ENCODE results near the gene GLYATL1B.
A peak's percentile ranks its signal among the peaks of the same experiment; 100 is the strongest.
"Not testable (repeated sequence)": the region's sequence is repeated elsewhere in the genome, so short reads cannot be mapped to it uniquely, and the experiment has no call there.

GLYATL1B gene

GRCh38 chr11:59086007-59086406, at the start of gene GLYATL1B:
GLYATL1B (plus strand) TSS chr11:59086307; CDS start chr11:59086307, 0 bp downstream.
- not testable (repeated sequence) for DNase-seq (ENCODE audit: low spot score)

- DNase-seq (ENCODE audit: low spot score), result not testable (repeated sequence)
These were observed 49.6 kb upstream of the GLYATL1B start for GRCh38 chr11:59036542-59036941.

- DNase-seq (ENCODE audit: low spot score), result not testable (repeated sequence)
These were observed 48.7 kb upstream of the GLYATL1B start for GRCh38 chr11:59037434-59037833.

- no peak for DNase-seq (ENCODE audit: low spot score)
These were observed 45.5 kb upstream of the GLYATL1B start for GRCh38 chr11:59040607-59041006.

- not testable (repeated sequence) for DNase-seq (ENCODE audit: low spot score)
These were observed 34.7 kb upstream of the GLYATL1B start for GRCh38 chr11:59051383-59051782.

GRCh38 chr11:59052355-59052754, 33.8 kb upstream of the GLYATL1B start:
- DNase-seq (ENCODE audit: low spot score), result not testable (repeated sequence)

- DNase-seq (ENCODE audit: low spot score), result peak; percentile 73
These were observed 32.7 kb upstream of the GLYATL1B start for GRCh38 chr11:59053387-59053786.

- DNase-seq (ENCODE audit: low spot score), result peak; percentile 95
These were observed 27.7 kb upstream of the GLYATL1B start for GRCh38 chr11:59058120-59059033.

GRCh38 chr11:59060096-59060495, 26.0 kb upstream of the GLYATL1B start:
- DNase-seq (ENCODE audit: low spot score), result not testable (repeated sequence)

GRCh38 chr11:59062602-59063529, 23.2 kb upstream of the GLYATL1B start:
- no peak for DNase-seq (ENCODE audit: low spot score)

- DNase-seq (ENCODE audit: low spot score), result not testable (repeated sequence)
These were observed 21.9 kb upstream of the GLYATL1B start for GRCh38 chr11:59063996-59064727.

- DNase-seq (ENCODE audit: low spot score), result no peak
These were observed 17.0 kb upstream of the GLYATL1B start for GRCh38 chr11:59069087-59069486.

- DNase-seq (ENCODE audit: low spot score), result no peak
These were observed 9.1 kb upstream of the GLYATL1B start for GRCh38 chr11:59076876-59077571.

- DNase-seq (ENCODE audit: low spot score), result no peak
These were observed 7.7 kb upstream of the GLYATL1B start for GRCh38 chr11:59078435-59078834.

- no peak for DNase-seq (ENCODE audit: low spot score)
These were observed 7.0 kb upstream of the GLYATL1B start for GRCh38 chr11:59079086-59079485.

GRCh38 chr11:59080421-59080820, 5.7 kb upstream of the GLYATL1B start:
- not testable (repeated sequence) for DNase-seq (ENCODE audit: low spot score)

GRCh38 chr11:59081430-59082020, 4.6 kb upstream of the GLYATL1B start:
- not testable (repeated sequence) for DNase-seq (ENCODE audit: low spot score)

GRCh38 chr11:59088162-59088561, 2.1 kb downstream of the GLYATL1B start:
- DNase-seq (ENCODE audit: low spot score), result no peak

GRCh38 chr11:59093576-59093975, 7.5 kb downstream of the GLYATL1B start:
- DNase-seq (ENCODE audit: low spot score), result not testable (repeated sequence)

- not testable (repeated sequence) for DNase-seq (ENCODE audit: low spot score)
These were observed 9.1 kb downstream of the GLYATL1B start for GRCh38 chr11:59095225-59095624.
